Measurements from ENCODE around the gene TBC1D3I.
"Not testable (repeated sequence)": the region's sequence is repeated elsewhere in the genome, so short reads cannot be mapped to it uniquely, and the experiment has no call there.

The TBC1D3I gene

GRCh38 chr17:36206486-36206821 lies 57.9 kb downstream of the TBC1D3I start:
- not testable (repeated sequence) for DNase-seq (ENCODE audit: low spot score)

GRCh38 chr17:36205637-36206485 lies 58.5 kb downstream of the TBC1D3I start:
- DNase-seq (ENCODE audit: low spot score) = no peak

- DNase-seq (ENCODE audit: low spot score) = no peak
Measured at GRCh38 chr17:36204724-36205500, 59.5 kb downstream of the TBC1D3I start.
